Tibial nerve (tissue), 4 donors: ENCODE results near the gene PRXL2B. TPM values are rescaled to one million over a fixed set of nuclear protein-coding genes. Genes with fewer than 3 reads are reported as not detected.

ENCODE experiments used
- DNase-seq, 2 donors: peaks; one replicate each; pipeline ENCODE4 v3.0.0-alpha.2; 2019; ENCODE audit warnings: low spot score in 2 of 2
- H3K27ac ChIP-seq, 4 donors: fragments of 200-600 bp; sonication (generic) in 3 of 4; one replicate each; pipeline ENCODE4 v1.5.1; 2017 to 2019; ENCODE audit warnings: mild to moderate bottlenecking in 1 of 4
- H3K27me3 ChIP-seq, 2 donors: fragments of 200-600 bp; sonication (generic) in 1 of 2; one replicate each; pipeline versions ENCODE4 v1.5.1 to v1.6.0; 2017 to 2019
- H3K36me3 ChIP-seq, 3 donors: fragments of 200-600 bp; sonication (generic); one replicate each; pipeline ENCODE4 v1.5.1; 2018 to 2019
- H3K4me1 ChIP-seq, 4 donors: fragments of 200-600 bp; sonication (generic) in 3 of 4; one replicate each; pipeline ENCODE4 v1.5.1; 2017 to 2019
- H3K4me3 ChIP-seq, 4 donors: fragments of 200-600 bp; sonication (generic) in 3 of 4; one replicate each; pipeline ENCODE4 v1.5.1; 2017 to 2019; ENCODE audit warnings: mild to moderate bottlenecking in 1 of 4, moderate library complexity in 1 of 4
- H3K9me3 ChIP-seq, 4 donors: fragments of 200-600 bp; sonication (generic) in 3 of 4; one replicate each; pipeline ENCODE4 v1.5.1; 2017 to 2019
- EP300 ChIP-seq, 2 donors: sonication (generic); formaldehyde crosslinking; IDR thresholded peaks; one replicate each; pipeline ENCODE4 v1.6.1; 2017; ENCODE audit warnings: antibody characterized with exemption in 2 of 2, mild to moderate bottlenecking in 1 of 2
- POLR2A ChIP-seq, 2 donors: fragments of 450-650 bp; IDR thresholded peaks; one replicate each; pipeline ENCODE4 v1.6.1; 2017; ENCODE audit warnings: antibody characterized with exemption in 2 of 2, mild to moderate bottlenecking in 2 of 2, moderate library complexity in 2 of 2
- WGBS, 2 donors: methylation state at CpG; one replicate each; pipeline ENCODE4 v1.1.5; 2018; 5-methylcytosine and 5-hydroxymethylcytosine counted together
- total RNA-seq, 4 donors: library from RNA; depleted of rRNA; stranded (reverse); fragments of >200 nt; gene quantifications; one replicate each; pipeline ENCODE4 v1.1.0, GENCODE V29; 2016
- TF ChIP-seq, protein P1 (sequence below), 5 experiments: fragments of 200-600 bp in 3 of 5; fragments of 450-650 bp in 2 of 5; sonication (generic) in 3 of 5; IDR thresholded peaks; one replicate each; pipeline ENCODE4 v1.5.1; 2016 to 2019; ENCODE audit warnings: antibody characterized with exemption in 5 of 5, mild to moderate bottlenecking in 3 of 5, moderate library complexity in 2 of 5

Gene PRXL2B
- total RNA-seq, 4 donors from 2014 or later, result 14.4 to 18.0 (median 16.9) TPM

GRCh38 chr1:2628191-2628932 is 41.8 kb downstream of the PRXL2B start:
- Histone ChIP-seq H3K27ac (no peak overlapping the region), H3K4me3 (no peak overlapping the region), H3K27me3 (peaks cover 2 to 91% of the 10 kb centered on the region in 2 donors), H3K4me1 (peaks cover 0 to 13% (median 0%) of the 10 kb centered on the region in 4 donors), H3K36me3 (no peaks in the 10 kb centered on the region), H3K9me3 (no peaks in the 10 kb centered on the region)
- 5 to 13% methylated on average over 12 to 13 of the region's 46 CpGs for WGBS, 2 donors
- TF ChIP-seq POLR2A (IDR thresholded peaks at IDR 0.05) (no peak), EP300 (IDR thresholded peaks at IDR 0.05) (no peak)
- TF ChIP-seq, protein P1, sequence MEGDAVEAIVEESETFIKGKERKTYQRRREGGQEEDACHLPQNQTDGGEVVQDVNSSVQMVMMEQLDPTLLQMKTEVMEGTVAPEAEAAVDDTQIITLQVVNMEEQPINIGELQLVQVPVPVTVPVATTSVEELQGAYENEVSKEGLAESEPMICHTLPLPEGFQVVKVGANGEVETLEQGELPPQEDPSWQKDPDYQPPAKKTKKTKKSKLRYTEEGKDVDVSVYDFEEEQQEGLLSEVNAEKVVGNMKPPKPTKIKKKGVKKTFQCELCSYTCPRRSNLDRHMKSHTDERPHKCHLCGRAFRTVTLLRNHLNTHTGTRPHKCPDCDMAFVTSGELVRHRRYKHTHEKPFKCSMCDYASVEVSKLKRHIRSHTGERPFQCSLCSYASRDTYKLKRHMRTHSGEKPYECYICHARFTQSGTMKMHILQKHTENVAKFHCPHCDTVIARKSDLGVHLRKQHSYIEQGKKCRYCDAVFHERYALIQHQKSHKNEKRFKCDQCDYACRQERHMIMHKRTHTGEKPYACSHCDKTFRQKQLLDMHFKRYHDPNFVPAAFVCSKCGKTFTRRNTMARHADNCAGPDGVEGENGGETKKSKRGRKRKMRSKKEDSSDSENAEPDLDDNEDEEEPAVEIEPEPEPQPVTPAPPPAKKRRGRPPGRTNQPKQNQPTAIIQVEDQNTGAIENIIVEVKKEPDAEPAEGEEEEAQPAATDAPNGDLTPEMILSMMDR (IDR thresholded peaks at IDR 0.05), result no peak
- DNase-seq, result no peak

DNA sequence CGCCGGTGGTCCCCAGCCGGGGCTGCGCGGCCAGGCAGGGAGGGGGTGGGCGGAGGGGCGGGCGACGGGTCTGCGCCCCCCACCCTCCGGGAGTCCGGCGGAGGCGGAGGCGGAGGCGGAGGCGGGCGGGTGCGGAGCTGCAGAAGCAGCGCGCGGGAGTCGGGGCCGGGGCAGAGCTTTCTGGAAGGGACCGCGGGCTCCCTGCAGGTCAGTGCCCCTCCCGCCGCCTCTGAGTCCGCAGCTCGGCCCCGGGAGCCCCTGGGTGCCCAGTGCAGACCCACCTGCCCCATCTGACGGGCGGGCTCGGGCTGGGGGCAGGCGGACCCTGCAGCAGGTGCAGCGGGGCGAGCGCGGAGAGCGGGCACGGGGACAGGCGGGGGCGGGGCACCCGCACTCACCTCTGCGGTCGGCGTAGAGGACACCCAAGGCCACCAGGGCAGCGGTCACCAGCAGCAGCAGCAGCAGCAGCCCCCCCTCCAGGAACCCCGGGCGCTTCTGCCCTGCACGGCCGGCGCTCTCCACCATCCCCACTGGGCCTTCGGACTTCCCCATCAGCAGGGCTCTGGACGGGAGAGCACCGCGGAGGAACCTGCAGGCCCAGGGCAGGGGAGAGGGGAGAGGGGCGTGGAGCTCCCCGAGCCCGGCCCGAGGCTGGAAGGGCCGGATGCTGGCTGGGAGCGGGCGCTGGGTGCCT is 42.5 kb downstream of the PRXL2B start:
- Histone ChIP-seq H3K4me3 (no peak overlapping the region), H3K36me3 (no peaks in the 10 kb centered on the region), H3K27ac (no peak overlapping the region), H3K4me1 (peaks cover 0 to 18% (median 0%) of the 10 kb centered on the region in 4 donors), H3K9me3 (no peaks in the 10 kb centered on the region), H3K27me3 (peaks cover 2 to 91% of the 10 kb centered on the region in 2 donors)
- TF ChIP-seq, protein P1 (IDR thresholded peaks at IDR 0.05), result no peak
- TF ChIP-seq POLR2A (IDR thresholded peaks at IDR 0.05) (no peak), EP300 (IDR thresholded peaks at IDR 0.05) (no peak)
- WGBS, 2 donors, result 2 to 4% methylated on average over 22 to 59 of the region's 64 CpGs
- no peak for DNase-seq

- H3K4me1 ChIP-seq, result peaks cover 0 to 18% (median 0%) of the 10 kb centered on the region in 4 donors
- H3K4me3 ChIP-seq, result no peak overlapping the region
- H3K9me3 ChIP-seq, result no peaks in the 10 kb centered on the region
- H3K36me3 ChIP-seq, result no peaks in the 10 kb centered on the region
- 82 to 87% methylated on average over 19 to 23 of the region's 23 CpGs for WGBS, 2 donors
- DNase-seq, result no peak
- H3K27me3 ChIP-seq, result peaks cover 2 to 87% of the 10 kb centered on the region in 2 donors
- TF ChIP-seq POLR2A (IDR thresholded peaks at IDR 0.05), result no peak
- TF ChIP-seq, protein P1 (IDR thresholded peaks at IDR 0.05), result no peak
- TF ChIP-seq EP300 (IDR thresholded peaks at IDR 0.05), result no peak
- H3K27ac ChIP-seq, result no peak overlapping the region
Measured at GRCh38 chr1:2629627-2630497, 43.3 kb downstream of the PRXL2B start.

GRCh38 chr1:2630498-2631135 is 44.0 kb downstream of the PRXL2B start:
- H3K9me3 ChIP-seq, result no peaks in the 10 kb centered on the region
- peaks cover 0 to 18% (median 0%) of the 10 kb centered on the region in 4 donors for H3K4me1 ChIP-seq
- H3K27me3 ChIP-seq, result peaks cover 2 to 88% of the 10 kb centered on the region in 2 donors
- WGBS, 2 donors, result 93 to 96% methylated on average over 35 of the region's 35 CpGs
- no peak overlapping the region for H3K4me3 ChIP-seq
- TF ChIP-seq, protein P1 (IDR thresholded peaks at IDR 0.05), result no peak
- H3K36me3 ChIP-seq, result no peaks in the 10 kb centered on the region
- no peak for DNase-seq
- H3K27ac ChIP-seq, result no peak overlapping the region
